ENCODE measurements around the gene CHFR. TPM values are rescaled to one million over a fixed set of nuclear protein-coding genes. Genes with fewer than 3 reads are reported as not detected.

The CHFR gene
- total and polyA plus RNA-seq, 2 experiments from 2014 or later = 24.3 to 26.5 TPM

DNA sequence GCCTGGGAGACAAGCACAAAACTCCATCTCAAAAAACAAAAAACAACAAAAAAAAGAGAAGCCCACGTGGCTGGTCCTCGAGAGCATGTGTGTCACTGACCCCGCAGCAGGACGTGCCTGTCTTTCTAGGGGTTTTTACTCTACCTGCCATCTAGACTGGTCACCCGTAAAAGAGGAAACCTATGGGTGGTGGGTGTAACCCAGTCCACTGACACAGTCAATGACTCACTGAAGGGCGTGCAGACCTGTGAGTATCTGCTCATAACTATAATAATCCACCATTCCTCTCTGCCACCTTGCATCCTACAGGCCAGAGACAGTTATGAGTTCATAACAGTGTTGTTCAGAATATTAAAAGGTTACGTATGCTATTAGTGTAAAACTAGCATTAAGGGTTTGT lies 63.4 kb downstream of the CHFR start:
- in situ Hi-C loops (cut with MboI) = no loop called here
- DNase-seq = peak; percentile 62
- WGBS, 2 experiments (ENCODE audit: low coverage in 1 of 2, low lambda C conversion rate in 2 of 2, missing lambda C conversion rate in 2 of 2) = 70 to 77% methylated on average over 7 of the region's 7 CpGs

GRCh38 chr12:132818562-132818961 lies 68.8 kb downstream of the CHFR start:
- WGBS, 2 experiments (ENCODE audit: low coverage in 1 of 2, low lambda C conversion rate in 2 of 2, missing lambda C conversion rate in 2 of 2) = 81 to 87% methylated on average over 8 of the region's 8 CpGs
- peaks cover 58% of the 10 kb centered on the region for H3K36me3 ChIP-seq (ENCODE audit: low read depth)

More for the DNA sequence above, 63.4 kb downstream of the CHFR start:
- peak overlapping the region; percentile 20 for H3K27ac ChIP-seq
- H3K79me2 ChIP-seq (ENCODE audit: insufficient read depth) = peaks cover 94% of the 10 kb centered on the region
- peaks cover 8% of the 10 kb centered on the region for H3F3A ChIP-seq (ENCODE audit: insufficient read depth)
- H3K9me3 ChIP-seq (ENCODE audit: low read depth) = no peaks in the 10 kb centered on the region
- H2AFZ ChIP-seq = no peak overlapping the region
- peaks cover 45% of the 10 kb centered on the region for H3K36me3 ChIP-seq (ENCODE audit: low read depth)
- 0 out of 2 replicates have a peak overlapping the region, but pooled peaks have one; percentile 9 for H3K9ac ChIP-seq
- no peaks in the 10 kb centered on the region for H3K27me3 ChIP-seq (replicated peaks; ENCODE audit: insufficient read depth)
- no peak overlapping the region for H3K4me2 ChIP-seq (ENCODE audit: unreplicated experiment)
- no peak overlapping the region for H3K4me3 ChIP-seq
- no peaks in the 10 kb centered on the region for H3K9me2 ChIP-seq (ENCODE audit: insufficient read depth)
- H3K4me1 ChIP-seq (ENCODE audit: insufficient read depth) = peaks cover 14% of the 10 kb centered on the region
- peaks cover 5% of the 10 kb centered on the region; the same call in 1 of the 2 replicates for H4K20me1 ChIP-seq (ENCODE audit: insufficient read depth)
- no peak for TF ChIP-seq EZH2phosphoT487 (IDR thresholded peaks at IDR 0.05; ENCODE audit: insufficient read depth, low read depth)
- TF ChIP-seq EZH2 (IDR thresholded peaks at IDR 0.05; ENCODE audit: insufficient read depth, poor library complexity, severe bottlenecking) = no peak

GRCh38 chr12:132814232-132814631 lies 73.2 kb downstream of the CHFR start:
- in situ Hi-C loops (cut with MboI) = no loop called here
- H3K9me3 ChIP-seq (ENCODE audit: low read depth) = no peaks in the 10 kb centered on the region
- H2AFZ ChIP-seq = no peak overlapping the region
- no peak overlapping the region for H3K9ac ChIP-seq
- TF ChIP-seq EZH2 (IDR thresholded peaks at IDR 0.05; ENCODE audit: insufficient read depth, poor library complexity, severe bottlenecking) (no peak), EZH2phosphoT487 (IDR thresholded peaks at IDR 0.05; ENCODE audit: insufficient read depth, low read depth) (no peak)
- no peak overlapping the region for H3K4me2 ChIP-seq (ENCODE audit: unreplicated experiment)
- DNase-seq = no peak
- no peaks in the 10 kb centered on the region for H3K4me1 ChIP-seq (ENCODE audit: insufficient read depth)
- no peak overlapping the region for H3K27ac ChIP-seq
- no peaks in the 10 kb centered on the region; the same call in 1 of the 2 replicates for H4K20me1 ChIP-seq (ENCODE audit: insufficient read depth)
- peaks cover 79% of the 10 kb centered on the region for H3K79me2 ChIP-seq (ENCODE audit: insufficient read depth)
- WGBS, 2 experiments (ENCODE audit: low coverage in 1 of 2, low lambda C conversion rate in 2 of 2, missing lambda C conversion rate in 2 of 2) = 93 to 95% methylated on average over 21 of the region's 21 CpGs
- no peak overlapping the region for H3K4me3 ChIP-seq
- H3K36me3 ChIP-seq (ENCODE audit: low read depth) = peaks cover 63% of the 10 kb centered on the region
- H3F3A ChIP-seq (ENCODE audit: insufficient read depth) = peaks cover 26% of the 10 kb centered on the region
- H3K9me2 ChIP-seq (ENCODE audit: insufficient read depth) = no peaks in the 10 kb centered on the region
- no peaks in the 10 kb centered on the region for H3K27me3 ChIP-seq (replicated peaks; ENCODE audit: insufficient read depth)

More at GRCh38 chr12:132818562-132818961, 68.8 kb downstream of the CHFR start:
- Histone ChIP-seq H3K4me1 (ENCODE audit: insufficient read depth) (no peaks in the 10 kb centered on the region), H3F3A (ENCODE audit: insufficient read depth) (0 out of 2 replicates have a peak, but pooled peaks cover 6% of the 10 kb centered on the region), H3K9me3 (ENCODE audit: low read depth) (no peaks in the 10 kb centered on the region), H3K79me2 (ENCODE audit: insufficient read depth) (peaks cover 89% of the 10 kb centered on the region), H3K9me2 (ENCODE audit: insufficient read depth) (no peaks in the 10 kb centered on the region), H3K27me3 (replicated peaks; ENCODE audit: insufficient read depth) (no peaks in the 10 kb centered on the region), H3K27ac (no peak overlapping the region), H3K4me3 (no peak overlapping the region), H2AFZ (no peak overlapping the region), H3K9ac (no peak overlapping the region), H4K20me1 (ENCODE audit: insufficient read depth) (peaks cover 5% of the 10 kb centered on the region; the same call in 1 of the 2 replicates), H3K4me2 (ENCODE audit: unreplicated experiment) (no peak overlapping the region)
- no peak for DNase-seq
- in situ Hi-C loops (cut with MboI) = no loop called here
- TF ChIP-seq EZH2 (IDR thresholded peaks at IDR 0.05; ENCODE audit: insufficient read depth, poor library complexity, severe bottlenecking) = no peak
- TF ChIP-seq EZH2phosphoT487 (IDR thresholded peaks at IDR 0.05; ENCODE audit: insufficient read depth, low read depth) = no peak

- Histone ChIP-seq H3K27me3 (replicated peaks; ENCODE audit: insufficient read depth) (no peaks in the 10 kb centered on the region), H3K27ac (no peak overlapping the region), H3K9ac (no peak overlapping the region), H3K79me2 (ENCODE audit: insufficient read depth) (peaks cover 78% of the 10 kb centered on the region), H3F3A (ENCODE audit: insufficient read depth) (peaks cover 26% of the 10 kb centered on the region), H2AFZ (no peak overlapping the region), H3K9me2 (ENCODE audit: insufficient read depth) (no peaks in the 10 kb centered on the region), H3K9me3 (ENCODE audit: low read depth) (no peaks in the 10 kb centered on the region), H3K4me1 (ENCODE audit: insufficient read depth) (no peaks in the 10 kb centered on the region), H3K4me2 (ENCODE audit: unreplicated experiment) (no peak overlapping the region), H3K4me3 (no peak overlapping the region), H4K20me1 (ENCODE audit: insufficient read depth) (no peaks in the 10 kb centered on the region; the same call in 1 of the 2 replicates), H3K36me3 (ENCODE audit: low read depth) (peaks cover 60% of the 10 kb centered on the region)
- TF ChIP-seq EZH2 (IDR thresholded peaks at IDR 0.05; ENCODE audit: insufficient read depth, poor library complexity, severe bottlenecking) = no peak
- TF ChIP-seq EZH2phosphoT487 (IDR thresholded peaks at IDR 0.05; ENCODE audit: insufficient read depth, low read depth) = no peak
- WGBS, 2 experiments (ENCODE audit: low coverage in 1 of 2, low lambda C conversion rate in 2 of 2, missing lambda C conversion rate in 2 of 2) = 89 to 99% methylated on average over 4 to 6 of the region's 6 CpGs
- no peak for DNase-seq
- in situ Hi-C loops (cut with MboI) = no loop called here
Measured at GRCh38 chr12:132813443-132813842, 74.0 kb downstream of the CHFR start.

Data from GM23248 (cell line).